ENCODE data around the gene TPH2.

- no peak for TF ChIP-seq CTCF (IDR thresholded peaks at IDR 0.05)
- no peak for TF ChIP-seq POLR2A (IDR thresholded peaks at IDR 0.05)
These were observed 20.4 kb downstream of the TPH2 start for GRCh38 chr12:71958993-71959578.
